Measurements from ENCODE around the gene NFATC1.

Gene NFATC1

DNA sequence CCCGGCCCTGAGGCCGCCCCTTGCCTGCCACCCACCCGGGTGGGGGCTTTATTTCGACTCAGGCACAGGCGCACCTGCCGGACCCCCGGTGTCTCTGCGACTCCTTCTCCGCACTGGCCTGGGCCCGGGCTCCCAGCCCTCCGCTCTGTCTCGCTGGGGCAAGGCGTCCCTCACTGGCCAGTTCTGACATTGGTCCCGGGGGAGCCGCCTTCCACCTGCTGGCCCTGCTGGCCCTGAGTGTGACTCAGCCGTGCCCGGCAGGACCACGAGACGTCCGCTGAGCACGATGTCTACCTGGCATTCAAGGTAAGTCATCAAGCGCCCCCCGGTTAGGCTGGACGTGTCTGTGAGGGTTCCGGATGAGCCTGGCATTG, 152.3 kb downstream of the NFATC1 start:
- Histone ChIP-seq H3K4me1 (ENCODE audit: control insufficient read depth, insufficient read depth, low read length, poor library complexity, severe bottlenecking) (no peaks in the 10 kb centered on the region), H3K4me3 (ENCODE audit: insufficient read depth, low read depth, low read length, poor library complexity, severe bottlenecking) (no peak overlapping the region), H3K9me3 (ENCODE audit: control insufficient read depth, low read length) (no peaks in the 10 kb centered on the region), H3K27ac (ENCODE audit: insufficient read depth, low read length, poor library complexity, severe bottlenecking) (no peak overlapping the region), H3K36me3 (ENCODE audit: control insufficient read depth, insufficient read depth, low read length) (no peaks in the 10 kb centered on the region), H3K27me3 (replicated peaks; ENCODE audit: control insufficient read depth, insufficient read depth, low read length, poor library complexity, severe bottlenecking) (no peaks in the 10 kb centered on the region)
- no peak for DNase-seq

- Histone ChIP-seq H3K27ac (ENCODE audit: insufficient read depth, low read length, poor library complexity, severe bottlenecking) (no peak overlapping the region), H3K27me3 (replicated peaks; ENCODE audit: control insufficient read depth, insufficient read depth, low read length, poor library complexity, severe bottlenecking) (no peaks in the 10 kb centered on the region), H3K36me3 (ENCODE audit: control insufficient read depth, insufficient read depth, low read length) (no peaks in the 10 kb centered on the region), H3K4me1 (ENCODE audit: control insufficient read depth, insufficient read depth, low read length, poor library complexity, severe bottlenecking) (no peaks in the 10 kb centered on the region), H3K4me3 (ENCODE audit: insufficient read depth, low read depth, low read length, poor library complexity, severe bottlenecking) (no peak overlapping the region), H3K9me3 (ENCODE audit: control insufficient read depth, low read length) (no peaks in the 10 kb centered on the region)
- DNase-seq = no peak
Observed at GRCh38 chr18:79548621-79548985, 152.9 kb downstream of the NFATC1 start.

GRCh38 chr18:79548986-79549637, 153.4 kb downstream of the NFATC1 start:
- no peaks in the 10 kb centered on the region for H3K9me3 ChIP-seq (ENCODE audit: control insufficient read depth, low read length)
- no peak overlapping the region for H3K27ac ChIP-seq (ENCODE audit: insufficient read depth, low read length, poor library complexity, severe bottlenecking)
- H3K27me3 ChIP-seq (replicated peaks; ENCODE audit: control insufficient read depth, insufficient read depth, low read length, poor library complexity, severe bottlenecking) = no peaks in the 10 kb centered on the region
- no peak for DNase-seq
- H3K36me3 ChIP-seq (ENCODE audit: control insufficient read depth, insufficient read depth, low read length) = no peaks in the 10 kb centered on the region
- no peak overlapping the region for H3K4me3 ChIP-seq (ENCODE audit: insufficient read depth, low read depth, low read length, poor library complexity, severe bottlenecking)
- H3K4me1 ChIP-seq (ENCODE audit: control insufficient read depth, insufficient read depth, low read length, poor library complexity, severe bottlenecking) = no peaks in the 10 kb centered on the region

DNA sequence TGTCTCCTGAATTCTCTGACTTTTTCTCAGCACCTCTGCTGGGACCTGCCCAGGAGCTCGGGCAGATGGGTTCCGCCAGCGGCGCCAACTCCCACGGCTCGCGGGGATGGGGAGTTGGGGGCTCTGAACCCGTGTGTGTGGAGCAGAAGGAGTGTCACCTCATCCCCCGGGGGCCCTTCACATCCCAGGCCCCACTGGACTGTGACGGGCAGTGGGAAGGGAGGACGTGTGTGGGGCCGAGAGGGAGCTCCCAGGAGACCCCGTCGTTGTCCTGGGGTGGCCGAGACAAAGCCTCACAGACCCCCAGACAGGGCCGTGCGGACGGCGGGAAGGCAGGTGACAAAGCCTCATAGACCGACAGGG, 153.9 kb downstream of the NFATC1 start:
- no peaks in the 10 kb centered on the region for H3K4me1 ChIP-seq (ENCODE audit: control insufficient read depth, insufficient read depth, low read length, poor library complexity, severe bottlenecking)
- no peak overlapping the region for H3K27ac ChIP-seq (ENCODE audit: insufficient read depth, low read length, poor library complexity, severe bottlenecking)
- H3K9me3 ChIP-seq (ENCODE audit: control insufficient read depth, low read length) = no peaks in the 10 kb centered on the region
- H3K4me3 ChIP-seq (ENCODE audit: insufficient read depth, low read depth, low read length, poor library complexity, severe bottlenecking) = no peak overlapping the region
- no peaks in the 10 kb centered on the region for H3K36me3 ChIP-seq (ENCODE audit: control insufficient read depth, insufficient read depth, low read length)
- H3K27me3 ChIP-seq (replicated peaks; ENCODE audit: control insufficient read depth, insufficient read depth, low read length, poor library complexity, severe bottlenecking) = no peaks in the 10 kb centered on the region
- no peak for DNase-seq

- H3K36me3 ChIP-seq (ENCODE audit: control insufficient read depth, insufficient read depth, low read length) = no peaks in the 10 kb centered on the region
- no peak overlapping the region for H3K27ac ChIP-seq (ENCODE audit: insufficient read depth, low read length, poor library complexity, severe bottlenecking)
- no peaks in the 10 kb centered on the region for H3K27me3 ChIP-seq (replicated peaks; ENCODE audit: control insufficient read depth, insufficient read depth, low read length, poor library complexity, severe bottlenecking)
- no peaks in the 10 kb centered on the region for H3K4me1 ChIP-seq (ENCODE audit: control insufficient read depth, insufficient read depth, low read length, poor library complexity, severe bottlenecking)
- no peak for DNase-seq
- no peak overlapping the region for H3K4me3 ChIP-seq (ENCODE audit: insufficient read depth, low read depth, low read length, poor library complexity, severe bottlenecking)
- no peaks in the 10 kb centered on the region for H3K9me3 ChIP-seq (ENCODE audit: control insufficient read depth, low read length)
Observed at GRCh38 chr18:79552140-79552631, 156.5 kb downstream of the NFATC1 start.

DNA sequence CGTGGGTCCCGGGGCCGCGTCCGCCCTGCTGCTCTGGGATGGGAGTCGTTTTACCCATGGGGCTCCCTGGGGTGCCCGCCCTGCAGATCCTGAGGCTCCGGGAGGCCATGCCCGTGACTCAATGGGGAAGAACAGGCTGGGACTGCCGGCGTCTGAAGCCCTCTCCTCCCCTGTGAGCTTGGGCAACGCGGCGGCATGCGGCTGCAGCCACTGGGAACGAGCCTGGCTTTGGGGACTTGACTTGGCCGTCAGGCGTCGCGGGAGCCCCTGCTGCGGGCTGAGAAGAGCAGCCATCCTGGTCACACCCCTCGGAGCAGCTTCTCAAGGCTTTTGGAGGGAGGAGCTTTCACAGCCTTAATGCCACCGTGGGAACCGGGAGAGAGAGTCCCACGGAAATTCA, 157.0 kb downstream of the NFATC1 start:
- H3K4me1 ChIP-seq (ENCODE audit: control insufficient read depth, insufficient read depth, low read length, poor library complexity, severe bottlenecking) = no peaks in the 10 kb centered on the region
- H3K4me3 ChIP-seq (ENCODE audit: insufficient read depth, low read depth, low read length, poor library complexity, severe bottlenecking) = no peak overlapping the region
- no peaks in the 10 kb centered on the region for H3K27me3 ChIP-seq (replicated peaks; ENCODE audit: control insufficient read depth, insufficient read depth, low read length, poor library complexity, severe bottlenecking)
- H3K36me3 ChIP-seq (ENCODE audit: control insufficient read depth, insufficient read depth, low read length) = no peaks in the 10 kb centered on the region
- H3K27ac ChIP-seq (ENCODE audit: insufficient read depth, low read length, poor library complexity, severe bottlenecking) = no peak overlapping the region
- DNase-seq = no peak
- no peaks in the 10 kb centered on the region for H3K9me3 ChIP-seq (ENCODE audit: control insufficient read depth, low read length)

- no peak for DNase-seq
- Histone ChIP-seq H3K27ac (ENCODE audit: insufficient read depth, low read length, poor library complexity, severe bottlenecking) (no peak overlapping the region), H3K4me1 (ENCODE audit: control insufficient read depth, insufficient read depth, low read length, poor library complexity, severe bottlenecking) (no peaks in the 10 kb centered on the region), H3K9me3 (ENCODE audit: control insufficient read depth, low read length) (no peaks in the 10 kb centered on the region), H3K27me3 (replicated peaks; ENCODE audit: control insufficient read depth, insufficient read depth, low read length, poor library complexity, severe bottlenecking) (no peaks in the 10 kb centered on the region), H3K36me3 (ENCODE audit: control insufficient read depth, insufficient read depth, low read length) (no peaks in the 10 kb centered on the region), H3K4me3 (ENCODE audit: insufficient read depth, low read depth, low read length, poor library complexity, severe bottlenecking) (no peak overlapping the region)
Observed at GRCh38 chr18:79553154-79553553, 157.4 kb downstream of the NFATC1 start.

DNA sequence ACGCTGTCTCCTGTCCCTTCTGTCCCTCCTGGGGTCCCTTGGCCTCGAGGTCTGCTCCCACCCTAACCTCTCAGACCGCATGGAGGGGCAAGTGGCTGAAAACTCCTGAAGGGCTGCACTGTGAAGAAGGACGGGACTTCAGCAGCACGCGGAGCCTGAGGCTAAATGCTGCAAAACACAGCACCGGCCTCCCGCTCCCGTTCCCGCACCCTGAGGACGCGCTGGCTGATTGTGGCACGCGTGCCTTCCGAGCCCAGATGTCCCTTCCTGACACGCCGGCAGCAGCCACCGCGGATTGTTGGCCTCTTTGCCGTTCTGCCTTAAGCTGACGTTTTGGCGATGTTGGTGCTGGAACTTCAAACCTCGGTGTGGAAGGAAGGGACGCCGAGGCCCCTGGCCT, 158.0 kb downstream of the NFATC1 start:
- DNase-seq = no peak
- H3K4me3 ChIP-seq (ENCODE audit: insufficient read depth, low read depth, low read length, poor library complexity, severe bottlenecking) = no peak overlapping the region

DNA sequence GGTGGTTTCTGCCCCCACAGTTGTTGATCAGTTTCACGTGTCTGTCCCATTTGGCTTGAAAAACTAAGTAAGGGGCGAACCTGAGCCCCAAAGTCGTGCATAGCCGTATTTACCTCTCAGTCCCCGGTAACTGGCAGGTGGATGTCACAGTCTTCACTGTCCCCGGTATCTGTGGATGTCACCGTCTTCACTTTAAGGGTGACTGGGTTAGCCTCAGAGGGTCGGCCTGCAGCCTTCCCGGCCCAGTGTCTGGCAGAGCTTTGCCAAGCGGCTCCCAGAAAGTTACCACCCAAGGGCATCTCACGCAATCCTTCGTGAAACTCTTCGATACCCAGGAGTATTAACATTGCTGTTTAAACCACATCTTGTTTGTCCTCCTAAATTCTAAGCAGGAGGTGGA, 158.6 kb downstream of the NFATC1 start:
- H3K4me3 ChIP-seq (ENCODE audit: insufficient read depth, low read depth, low read length, poor library complexity, severe bottlenecking) = no peak overlapping the region
- no peaks in the 10 kb centered on the region for H3K9me3 ChIP-seq (ENCODE audit: control insufficient read depth, low read length)
- H3K27me3 ChIP-seq (replicated peaks; ENCODE audit: control insufficient read depth, insufficient read depth, low read length, poor library complexity, severe bottlenecking) = no peaks in the 10 kb centered on the region
- no peak for DNase-seq
- H3K27ac ChIP-seq (ENCODE audit: insufficient read depth, low read length, poor library complexity, severe bottlenecking) = no peak overlapping the region
- H3K36me3 ChIP-seq (ENCODE audit: control insufficient read depth, insufficient read depth, low read length) = no peaks in the 10 kb centered on the region
- H3K4me1 ChIP-seq (ENCODE audit: control insufficient read depth, insufficient read depth, low read length, poor library complexity, severe bottlenecking) = no peaks in the 10 kb centered on the region

More for the DNA sequence above, 158.0 kb downstream of the NFATC1 start:
- Histone ChIP-seq H3K9me3 (ENCODE audit: control insufficient read depth, low read length) (no peaks in the 10 kb centered on the region), H3K36me3 (ENCODE audit: control insufficient read depth, insufficient read depth, low read length) (no peaks in the 10 kb centered on the region), H3K27me3 (replicated peaks; ENCODE audit: control insufficient read depth, insufficient read depth, low read length, poor library complexity, severe bottlenecking) (no peaks in the 10 kb centered on the region), H3K27ac (ENCODE audit: insufficient read depth, low read length, poor library complexity, severe bottlenecking) (no peak overlapping the region), H3K4me1 (ENCODE audit: control insufficient read depth, insufficient read depth, low read length, poor library complexity, severe bottlenecking) (no peaks in the 10 kb centered on the region)

DNA sequence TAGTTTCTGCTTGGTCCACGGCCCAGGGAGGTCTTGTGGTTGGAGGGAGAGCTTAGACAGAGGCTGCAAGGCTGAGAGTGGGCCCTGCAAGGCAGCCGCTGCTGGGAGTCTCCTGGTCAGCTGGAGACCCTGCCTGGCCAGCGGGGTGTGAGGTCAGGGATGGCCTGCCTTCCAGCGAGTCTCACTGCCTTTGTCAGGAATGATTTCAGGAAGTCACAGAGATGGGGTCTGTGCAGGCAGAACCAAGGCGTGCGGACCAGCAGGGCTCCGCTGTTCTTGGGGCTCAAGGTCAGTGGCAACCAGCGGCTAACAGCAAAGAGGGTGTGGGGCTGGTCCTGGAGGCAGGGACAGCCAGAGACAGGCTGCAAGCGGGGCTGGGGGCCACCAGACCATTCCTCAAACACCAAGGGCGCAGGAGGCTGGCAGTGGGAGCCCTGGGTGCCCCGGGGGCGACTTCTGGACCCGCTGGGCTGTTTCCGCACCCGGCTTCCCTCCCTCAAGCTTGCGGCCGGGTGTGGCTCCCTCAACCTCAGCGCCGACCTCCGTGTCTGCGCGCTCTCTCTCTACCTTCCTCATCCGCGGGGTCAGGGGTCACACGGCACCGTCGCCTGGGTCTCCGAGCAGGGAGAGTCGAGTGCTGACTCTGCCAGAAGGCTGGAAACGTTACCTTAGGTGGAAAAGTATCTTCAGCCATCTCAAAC, 159.4 kb downstream of the NFATC1 start:
- Histone ChIP-seq H3K27ac (ENCODE audit: insufficient read depth, low read length, poor library complexity, severe bottlenecking) (no peak overlapping the region), H3K36me3 (ENCODE audit: control insufficient read depth, insufficient read depth, low read length) (no peaks in the 10 kb centered on the region), H3K9me3 (ENCODE audit: control insufficient read depth, low read length) (no peaks in the 10 kb centered on the region), H3K4me1 (ENCODE audit: control insufficient read depth, insufficient read depth, low read length, poor library complexity, severe bottlenecking) (no peaks in the 10 kb centered on the region), H3K4me3 (ENCODE audit: insufficient read depth, low read depth, low read length, poor library complexity, severe bottlenecking) (no peak overlapping the region), H3K27me3 (replicated peaks; ENCODE audit: control insufficient read depth, insufficient read depth, low read length, poor library complexity, severe bottlenecking) (no peaks in the 10 kb centered on the region)
- DNase-seq = no peak
